ENCODE measurements around the gene GPR82. TPM values are rescaled to one million over a fixed set of nuclear protein-coding genes. Genes with fewer than 3 reads are reported as not detected.

Gene GPR82
- total RNA-seq, 4 donors from 2014 or later = 0.41 to 0.79 TPM; not detected in 2

- H3K4me3 ChIP-seq = no peak overlapping the region
- WGBS, 2 donors (ENCODE audit: low coverage in 1 of 2) = 85% methylated on average over 1 of the region's 1 CpG; no CpG with 5 or more reads in 1 of the 2 donors
- no peaks in the 10 kb centered on the region for H3K27me3 ChIP-seq
- no peak for DNase-seq
- TF ChIP-seq POLR2AphosphoS5 (IDR thresholded peaks at IDR 0.05) = no peak
- TF ChIP-seq POLR2A (IDR thresholded peaks at IDR 0.05) = no peak
- no peak for TF ChIP-seq EP300 (IDR thresholded peaks at IDR 0.05; ENCODE audit: low read depth)
- no peak for TF ChIP-seq CTCF (IDR thresholded peaks at IDR 0.05)
- no peaks in the 10 kb centered on the region for H3K36me3 ChIP-seq
- in situ Hi-C loops (cut with MboI; ENCODE audit: low pct_ligation_motif_present in 1 of 4, low pct_unique_long_range_greater_than_20kb in 1 of 4, low sequenced_read_pairs in 3 of 4) (no loop called here), intact Hi-C loops (cut with DNase I; ENCODE audit: low total_unique reads) (no loop called here)
- H3K9me3 ChIP-seq = no peaks in the 10 kb centered on the region
- no peaks in the 10 kb centered on the region for H3K4me1 ChIP-seq
- no peak overlapping the region for H3K27ac ChIP-seq
Measured at GRCh38 chrX:41739871-41740270, 15.9 kb downstream of the GPR82 start.

GRCh38 chrX:41750716-41751115 is 26.7 kb downstream of the GPR82 start:
- no peak for TF ChIP-seq POLR2A (IDR thresholded peaks at IDR 0.05)
- no peak for TF ChIP-seq POLR2AphosphoS5 (IDR thresholded peaks at IDR 0.05)
- Histone ChIP-seq H3K27ac (no peak overlapping the region), H3K4me1 (no peaks in the 10 kb centered on the region), H3K4me3 (no peak overlapping the region), H3K9me3 (no peaks in the 10 kb centered on the region), H3K27me3 (no peaks in the 10 kb centered on the region), H3K36me3 (no peaks in the 10 kb centered on the region)
- intact Hi-C loops (cut with DNase I; ENCODE audit: low total_unique reads) = no loop called here
- no peak for DNase-seq
- 69 to 80% methylated on average over 1 to 3 of the region's 3 CpGs for WGBS, 2 donors (ENCODE audit: low coverage in 1 of 2)
- in situ Hi-C loops (cut with MboI; ENCODE audit: low pct_ligation_motif_present in 1 of 4, low pct_unique_long_range_greater_than_20kb in 1 of 4, low sequenced_read_pairs in 3 of 4) = loop anchor here in 1 of 4 donors (25.0 kb wide), 1 partner anchor 463 kb away; no protein-coding TSS in a partner anchor

GRCh38 chrX:41758401-41758800 is 34.4 kb downstream of the GPR82 start:
- in situ Hi-C loops (cut with MboI; ENCODE audit: low pct_ligation_motif_present in 1 of 4, low pct_unique_long_range_greater_than_20kb in 1 of 4, low sequenced_read_pairs in 3 of 4) (loop anchor here in 1 of 4 donors (25.0 kb wide), 1 partner anchor 471 kb away; no protein-coding TSS in a partner anchor), intact Hi-C loops (cut with DNase I; ENCODE audit: low total_unique reads) (no loop called here)
- DNase-seq = no peak
- no peak for TF ChIP-seq POLR2A (IDR thresholded peaks at IDR 0.05)
- no peak for TF ChIP-seq CTCF (IDR thresholded peaks at IDR 0.05)
- TF ChIP-seq POLR2AphosphoS5 (IDR thresholded peaks at IDR 0.05) = no peak
- TF ChIP-seq EP300 (IDR thresholded peaks at IDR 0.05; ENCODE audit: low read depth) = no peak
- Histone ChIP-seq H3K4me1 (no peaks in the 10 kb centered on the region), H3K9me3 (no peaks in the 10 kb centered on the region), H3K4me3 (no peak overlapping the region), H3K27me3 (no peaks in the 10 kb centered on the region), H3K36me3 (no peaks in the 10 kb centered on the region), H3K27ac (no peak overlapping the region)
- WGBS, 2 donors (ENCODE audit: low coverage in 1 of 2) = 83 to 90% methylated on average over 1 to 2 of the region's 2 CpGs

- Histone ChIP-seq H3K27me3 (no peaks in the 10 kb centered on the region), H3K4me3 (no peak overlapping the region), H3K36me3 (no peaks in the 10 kb centered on the region), H3K9me3 (no peaks in the 10 kb centered on the region), H3K4me1 (no peaks in the 10 kb centered on the region), H3K27ac (no peak overlapping the region)
- WGBS, 2 donors (ENCODE audit: low coverage in 1 of 2) = 37 to 80% methylated on average over 1 to 3 of the region's 3 CpGs
- in situ Hi-C loops (cut with MboI; ENCODE audit: low pct_ligation_motif_present in 1 of 4, low pct_unique_long_range_greater_than_20kb in 1 of 4, low sequenced_read_pairs in 3 of 4) = loop anchor here in 1 of 4 donors (25.0 kb wide), 1 partner anchor 473 kb away; no protein-coding TSS in a partner anchor
- DNase-seq = no peak
- TF ChIP-seq POLR2AphosphoS5 (IDR thresholded peaks at IDR 0.05) = no peak
- peak in 4 of 5 experiments; percentile 19 to 40 (median 30) for TF ChIP-seq CTCF (IDR thresholded peaks at IDR 0.05)
- intact Hi-C loops (cut with DNase I; ENCODE audit: low total_unique reads) = no loop called here
Measured at GRCh38 chrX:41759817-41760216, 35.8 kb downstream of the GPR82 start.

- no peak overlapping the region for H3K27ac ChIP-seq
- H3K4me3 ChIP-seq = no peak overlapping the region
- in situ Hi-C loops (cut with MboI; ENCODE audit: low pct_ligation_motif_present in 1 of 4, low pct_unique_long_range_greater_than_20kb in 1 of 4, low sequenced_read_pairs in 3 of 4) (loop anchor here in 1 of 4 donors (25.0 kb wide), 1 partner anchor 474 kb away; no protein-coding TSS in a partner anchor), intact Hi-C loops (cut with DNase I; ENCODE audit: low total_unique reads) (no loop called here)
- H3K9me3 ChIP-seq = no peaks in the 10 kb centered on the region
- no peaks in the 10 kb centered on the region for H3K4me1 ChIP-seq
- no peak for DNase-seq
- WGBS, 2 donors (ENCODE audit: low coverage in 1 of 2) = 36 to 56% methylated on average over 1 to 3 of the region's 3 CpGs
- H3K36me3 ChIP-seq = no peaks in the 10 kb centered on the region
- no peaks in the 10 kb centered on the region for H3K27me3 ChIP-seq
- TF ChIP-seq CTCF (IDR thresholded peaks at IDR 0.05) = no peak
- TF ChIP-seq POLR2A (IDR thresholded peaks at IDR 0.05) = no peak
- no peak for TF ChIP-seq EP300 (IDR thresholded peaks at IDR 0.05; ENCODE audit: low read depth)
- no peak for TF ChIP-seq POLR2AphosphoS5 (IDR thresholded peaks at IDR 0.05)
Measured at GRCh38 chrX:41761169-41761568, 37.2 kb downstream of the GPR82 start.
